Right kidney (tissue), 1 donor: Measurements from ENCODE around the gene GRIN1.

Experiments used
- DNase-seq: peaks from one replicate; pipeline ENCODE4 v3.0.0-alpha.2; 2016

The GRIN1 gene

GRCh38 chr9:137148242-137148641 lies 9.3 kb downstream of the GRIN1 start:
- no peak for DNase-seq

- no peak for DNase-seq
Measured at GRCh38 chr9:137148661-137149060, 9.7 kb downstream of the GRIN1 start.

GRCh38 chr9:137149363-137149762 lies 10.4 kb downstream of the GRIN1 start:
- no peak for DNase-seq

- DNase-seq, result no peak
Measured at GRCh38 chr9:137149942-137150616, 11.1 kb downstream of the GRIN1 start.

- DNase-seq, result no peak
Measured at GRCh38 chr9:137150617-137151457, 11.9 kb downstream of the GRIN1 start.

- no peak for DNase-seq
Measured at GRCh38 chr9:137152844-137153405, 14.0 kb downstream of the GRIN1 start.

GRCh38 chr9:137156567-137157375 lies 17.8 kb downstream of the GRIN1 start:
- DNase-seq, result no peak

GRCh38 chr9:137157618-137158415 lies 18.9 kb downstream of the GRIN1 start:
- no peak for DNase-seq

- no peak for DNase-seq
Measured at GRCh38 chr9:137158625-137159024, 19.7 kb downstream of the GRIN1 start.

GRCh38 chr9:137159105-137160053 lies 20.4 kb downstream of the GRIN1 start:
- no peak for DNase-seq

- no peak for DNase-seq
Measured at GRCh38 chr9:137160054-137160425, 21.1 kb downstream of the GRIN1 start.

GRCh38 chr9:137160716-137161557 lies 22.0 kb downstream of the GRIN1 start:
- no peak for DNase-seq

GRCh38 chr9:137161558-137162486 lies 22.9 kb downstream of the GRIN1 start:
- DNase-seq, result no peak

- no peak for DNase-seq
Measured at GRCh38 chr9:137162505-137163364, 23.8 kb downstream of the GRIN1 start.

- no peak for DNase-seq
Measured at GRCh38 chr9:137163365-137163715, 24.4 kb downstream of the GRIN1 start.

- no peak for DNase-seq
Measured at GRCh38 chr9:137163805-137164204, 24.9 kb downstream of the GRIN1 start.
